K562 (cell line): ENCODE data around the gene CAPRIN1. TPM values are rescaled to one million over a fixed set of nuclear protein-coding genes. Genes with fewer than 3 reads are reported as not detected.

Experiments
- ATAC-seq: fragments of 200-7000 bp; cut with Tn5 transposase; 3 replicates; pipeline ENCODE4 v1.9.1; 2020; ENCODE audit warnings: moderate library complexity
- BruUV-seq: library from RNA; stranded (reverse); fragments of 400-500 nt; replicated peaks from 2 replicates; lab custom pipeline; 2021; lab: Mats Ljungman, UMichigan
- CTCF ChIA-PET: fragments of 300-600 bp; formaldehyde crosslinking; extraction: SDS; loops from one replicate; lab custom pipeline; 2021; ENCODE audit warnings: low intra/inter-chr PET ratio; lab: Yijun Ruan, JAX
- POLR2A ChIA-PET: fragments of 300-600, 350-650 bp; sonication (Branson Sonifier 250); formaldehyde crosslinking; extraction: SDS; loops from one replicate; lab custom pipeline; 2021; ENCODE audit warnings: antibody characterized with exemption, inconsistent platforms; lab: Yijun Ruan, JAX
- DNase-seq, 4 experiments: peaks; one replicate each; pipeline versions ENCODE4 v3.0.0 to v3.0.0-alpha.2; 2011 to 2018; ENCODE audit warnings: low spot score in 3 of 4, mixed read lengths in 3 of 4; ENCODE audit errors: extremely low read depth in 1 of 4
- FAIRE-seq: peaks from 2 replicates; lab custom pipeline; 2011; peaks lifted over from hg19 to GRCh38; lab: Jason Lieb, UNC
- H2AFZ ChIP-seq: 2 replicates; pipeline ENCODE4 v1.6.0; 2011; ENCODE audit warnings: low read depth, low read length, control low read depth, inconsistent platforms
- H3K27ac ChIP-seq: fragments of 200-600 bp; 3 replicates; pipeline ENCODE4 v1.8.0; 2011; ENCODE audit warnings: low read depth, mild to moderate bottlenecking, control low read depth, inconsistent platforms, low read length, moderate library complexity, mixed read lengths; ENCODE audit errors: extremely low read depth
- H3K27me3 ChIP-seq, 2 experiments: fragments of 300-600 bp in 1 of 2; 2 replicates in 1 of 2; 3 replicates in 1 of 2; pipeline versions ENCODE4 v1.6.0 to v1.8.0; 2011; ENCODE audit warnings: inconsistent platforms in 2 of 2, low read length in 2 of 2, mild to moderate bottlenecking in 1 of 2, mixed read lengths in 1 of 2, moderate library complexity in 1 of 2; ENCODE audit not compliant: control insufficient read depth in 2 of 2, insufficient read depth in 2 of 2
- H3K36me3 ChIP-seq: fragments of 300-600 bp; 3 replicates; pipeline ENCODE4 v1.8.0; 2011; ENCODE audit warnings: mild to moderate bottlenecking, low read length, inconsistent platforms; ENCODE audit not compliant: control insufficient read depth, insufficient read depth
- H3K4me1 ChIP-seq, 2 experiments: fragments of 200-600 bp in 1 of 2; replicated peaks in 1 of 2; 2 replicates in 1 of 2; 3 replicates in 1 of 2; pipeline versions ENCODE4 v1.5.1 to v1.8.0; 2011; ENCODE audit warnings: inconsistent platforms in 2 of 2, low read length in 2 of 2, mild to moderate bottlenecking in 1 of 2, mixed read lengths in 1 of 2, moderate library complexity in 1 of 2; ENCODE audit not compliant: control insufficient read depth in 2 of 2, insufficient read depth in 2 of 2
- H3K4me2 ChIP-seq: 2 replicates; pipeline ENCODE4 v1.6.1; 2011; ENCODE audit warnings: low read length, control low read depth, inconsistent platforms, mixed read lengths; ENCODE audit not compliant: insufficient read depth
- H3K4me3 ChIP-seq: fragments of 200-600 bp; sonication (generic), shearing (Covaris generic); 2 replicates; pipeline ENCODE4 v1.5.1; 2016; ENCODE audit warnings: control low read depth, inconsistent platforms
- H3K79me2 ChIP-seq: fragments of 200-600 bp; 3 replicates; pipeline ENCODE4 v1.8.0; 2011; ENCODE audit warnings: low read length, inconsistent platforms; ENCODE audit not compliant: control insufficient read depth, insufficient read depth
- H3K9ac ChIP-seq, 2 experiments: 2 replicates each; pipeline versions ENCODE4 v1.6.0 to v1.6.1; 2011; ENCODE audit warnings: low read depth in 2 of 2, low read length in 2 of 2, control low read depth in 1 of 2, inconsistent platforms in 1 of 2, mild to moderate bottlenecking in 1 of 2, mixed read lengths in 1 of 2; ENCODE audit not compliant: insufficient read depth in 1 of 2
- H3K9me1 ChIP-seq: one replicate; pipeline ENCODE4 v1.6.0; 2011; ENCODE audit warnings: inconsistent platforms, mild to moderate bottlenecking, low read length, moderate library complexity; ENCODE audit not compliant: control insufficient read depth, insufficient read depth
- H3K9me3 ChIP-seq: replicated peaks from 2 replicates; pipeline ENCODE4 v1.5.1; 2011; ENCODE audit warnings: low read depth, low read length, inconsistent platforms; ENCODE audit not compliant: control insufficient read depth, insufficient read depth
- H4K20me1 ChIP-seq: replicated peaks from 2 replicates; pipeline ENCODE4 v1.6.1; 2011; ENCODE audit warnings: low read length, inconsistent platforms, mixed read lengths; ENCODE audit not compliant: control insufficient read depth, insufficient read depth
- ELF1 ChIP-seq: fragments of 200-800 bp; sonication (Bioruptor generic); IDR thresholded peaks from 2 replicates; pipeline ENCODE4 v1.6.1; 2016; ENCODE audit warnings: missing genetic modification characterization, missing compliant biosample characterization
- RCOR1 ChIP-seq, 2 experiments: IDR thresholded peaks; 2 replicates each; pipeline ENCODE4 v1.6.1; 2012; ENCODE audit warnings: low read depth in 2 of 2, low read length in 2 of 2, borderline replicate concordance in 1 of 2, improper control_type of control experiment in 1 of 2
- ZNF146 ChIP-seq: IDR thresholded peaks from one replicate; pipeline ENCODE4 v1.6.1; 2018; ENCODE audit warnings: missing compliant biosample characterization; ENCODE audit not compliant: unreplicated experiment
- WGBS: fragments of 100-300 bp; shearing (Covaris generic); methylation state at CpG from one replicate; pipeline ENCODE4 v1.1.6; 2016; ENCODE audit warnings: low coverage, mixed read lengths; ENCODE audit not compliant: insufficient coverage; ENCODE audit errors: missing lambda C conversion rate; 5-methylcytosine and 5-hydroxymethylcytosine counted together
- in situ Hi-C: fragments of 300-500 bp; cut with MboI; formaldehyde crosslinking; loops from 4 replicates; pipeline ENCODE4 v1.15.0; 2018; ENCODE audit warnings: inconsistent platforms, mixed read lengths
- intact Hi-C: fragments of 100-400 bp; cut with micrococcal nuclease; formaldehyde crosslinking; loops from 2 replicates; pipeline ENCODE4 v1.14.2; 2022
- polyA plus RNA-seq, 8 experiments: library from polyadenylated mRNA; depleted of rRNA in 4 of 8; stranded (reverse) in 5 of 8; unstranded in 3 of 8; fragments of >200 nt; fragmentation: Nextera tagmentation in 2 of 8; fragmentation: Illumina TruSeq in 1 of 8; extraction: Ambion mirVana in 2 of 8; extraction: Trizol in 1 of 8; gene quantifications; 2 replicates each; pipeline versions ENCODE4 v1.2.1 to v1.2.3, GENCODE V29; 2011 to 2014; ENCODE audit warnings: inconsistent platforms in 1 of 8, missing spikeins in 1 of 8
- total RNA-seq, 7 experiments: library from RNA; depleted of rRNA in 6 of 7; stranded (reverse); fragments of >200 nt in 6 of 7; fragmentation: Illumina TruSeq in 2 of 7; extraction: Trizol in 2 of 7; gene quantifications; 2 replicates each; pipeline versions ENCODE4 v1.2.1 to v1.2.3, GENCODE V29; 2011 to 2021; ENCODE audit warnings: low replicate concordance in 1 of 7
- TF ChIP-seq, protein P1 (sequence below): fragments of 450-650 bp; IDR thresholded peaks from 2 replicates; pipeline ENCODE4 v1.6.1; 2016; ENCODE audit warnings: low read depth, mild to moderate bottlenecking, moderate library complexity
- TF ChIP-seq, protein P2 (sequence below), 2 experiments: fragments of 450-650 bp; formaldehyde crosslinking in 1 of 2; IDR thresholded peaks; 2 replicates each; pipeline versions ENCODE4 v1.4.0 to v1.6.1; 2014 to 2020; ENCODE audit warnings: mild to moderate bottlenecking in 2 of 2, borderline replicate concordance in 1 of 2, low read depth in 1 of 2
- TF ChIP-seq, protein P3 (sequence below): sonication (generic); formaldehyde crosslinking; IDR thresholded peaks from 2 replicates; pipeline ENCODE4 v1.9.0; 2022; ENCODE audit warnings: mild to moderate bottlenecking, missing genetic modification reagents
- TF ChIP-seq, protein P4 (sequence below): sonication (generic); formaldehyde crosslinking; IDR thresholded peaks from 2 replicates; pipeline ENCODE4 v1.8.0; 2022; ENCODE audit warnings: mild to moderate bottlenecking, missing genetic modification reagents

The CAPRIN1 gene
- total and polyA plus RNA-seq, 9 of the 15 experiments (the other 6 are each of a cell fraction or from before 2014, with no cell fraction given), result 49.6 to 271 (median 244) TPM

DNA sequence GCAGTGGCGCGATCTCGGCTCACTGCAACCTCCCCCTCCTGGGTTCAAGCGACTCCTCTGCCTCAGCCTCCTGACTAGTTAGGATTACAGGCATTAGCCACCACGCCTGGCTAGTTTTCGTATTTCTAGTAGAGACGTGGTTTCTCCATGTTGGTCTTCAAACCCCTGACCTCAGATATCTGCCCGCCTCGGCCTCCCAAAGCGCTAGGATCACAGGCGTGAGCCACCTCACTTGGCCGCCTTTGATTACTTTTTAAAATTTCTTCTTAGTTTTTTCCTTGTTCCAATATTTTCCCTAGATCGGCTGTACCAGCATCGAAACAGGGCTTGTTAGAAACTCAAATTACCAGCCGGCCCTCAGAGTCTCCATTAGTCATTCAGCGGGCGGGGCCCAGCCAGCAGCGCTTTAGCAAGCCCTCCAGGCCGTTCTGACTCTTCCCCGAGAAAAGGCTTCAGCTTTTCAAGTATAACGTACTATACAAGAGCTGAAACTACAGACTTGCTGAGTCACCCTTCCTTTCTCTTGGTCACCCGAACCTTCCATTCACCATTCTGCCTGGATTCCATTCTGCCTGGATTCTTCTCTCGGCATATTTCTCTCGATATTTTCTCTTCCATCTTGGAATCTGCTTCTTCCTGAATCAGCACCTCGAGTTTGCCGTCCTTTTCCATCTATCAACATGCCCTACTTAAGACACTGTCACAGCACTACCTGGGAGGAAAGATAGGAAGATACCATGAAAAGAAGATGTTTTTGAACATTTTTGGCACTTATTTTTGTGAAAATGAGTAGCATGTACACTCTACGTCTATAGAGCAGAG is 6.7 kb upstream of the CAPRIN1 start (continued):
- TF ChIP-seq, protein P1, sequence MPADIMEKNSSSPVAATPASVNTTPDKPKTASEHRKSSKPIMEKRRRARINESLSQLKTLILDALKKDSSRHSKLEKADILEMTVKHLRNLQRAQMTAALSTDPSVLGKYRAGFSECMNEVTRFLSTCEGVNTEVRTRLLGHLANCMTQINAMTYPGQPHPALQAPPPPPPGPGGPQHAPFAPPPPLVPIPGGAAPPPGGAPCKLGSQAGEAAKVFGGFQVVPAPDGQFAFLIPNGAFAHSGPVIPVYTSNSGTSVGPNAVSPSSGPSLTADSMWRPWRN, result no peak

DNA sequence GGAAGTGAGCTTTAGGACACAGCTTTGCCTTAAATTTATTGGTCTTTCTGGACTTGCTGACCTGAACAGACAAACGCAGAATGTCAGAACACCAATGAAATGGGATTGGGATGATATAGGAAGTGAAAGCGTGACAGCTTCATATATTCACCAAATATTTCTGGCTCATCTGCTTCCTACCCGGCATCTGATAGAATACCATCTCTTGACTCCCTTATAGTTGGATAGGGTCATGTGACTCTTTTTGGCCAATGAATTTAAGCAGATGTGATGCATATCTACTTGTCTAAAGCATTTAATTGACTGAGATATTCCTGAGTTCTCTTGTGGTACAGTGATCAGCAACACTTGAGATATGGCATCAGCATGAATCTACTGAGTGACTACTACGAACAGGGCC is 2.5 kb upstream of the CAPRIN1 start:
- Histone ChIP-seq H3K4me1 (peaks cover 15 to 29% of the 10 kb centered on the region in 2 experiments), H3K9ac (no peak overlapping the region; a peak in 1 of 4 replicates), H2AFZ (peak overlapping the region; percentile 46), H4K20me1 (no peaks in the 10 kb centered on the region), H3K9me3 (no peaks in the 10 kb centered on the region), H3K27ac (no peak overlapping the region), H3K79me2 (peaks cover 30% of the 10 kb centered on the region), H3K4me2 (peak overlapping the region; percentile 20; the same call in 1 of the 2 replicates), H3K36me3 (peaks cover 12% of the 10 kb centered on the region; the same call in 1 of the 3 replicates), H3K9me1 (no peaks in the 10 kb centered on the region), H3K27me3 (no peaks in the 10 kb centered on the region), H3K4me3 (no peak overlapping the region)
- ChIA-PET POLR2A (interaction anchor here (0.6 to 1.4 kb wide), 5 partner anchors 10 to 56 kb away, joined by 3 to 5 read pairs (median 4); partner anchors contain the start of gene NAT10), CTCF (no interaction called here)
- FAIRE-seq, result no peak
- BruUV-seq, result no TSS peak
- no peak for ATAC-seq
- in situ Hi-C loops, result no loop called here
- intact Hi-C loops, result no loop called here
- DNase-seq, result peak in 1 of 4 experiments; percentile 27
- 45% methylated on average over 4 of the region's 4 CpGs for WGBS
- no peak for TF ChIP-seq ELF1 (tag)
- no peak for TF ChIP-seq ZNF146 (CRISPR knock-in tag)
- TF ChIP-seq, protein P2, sequence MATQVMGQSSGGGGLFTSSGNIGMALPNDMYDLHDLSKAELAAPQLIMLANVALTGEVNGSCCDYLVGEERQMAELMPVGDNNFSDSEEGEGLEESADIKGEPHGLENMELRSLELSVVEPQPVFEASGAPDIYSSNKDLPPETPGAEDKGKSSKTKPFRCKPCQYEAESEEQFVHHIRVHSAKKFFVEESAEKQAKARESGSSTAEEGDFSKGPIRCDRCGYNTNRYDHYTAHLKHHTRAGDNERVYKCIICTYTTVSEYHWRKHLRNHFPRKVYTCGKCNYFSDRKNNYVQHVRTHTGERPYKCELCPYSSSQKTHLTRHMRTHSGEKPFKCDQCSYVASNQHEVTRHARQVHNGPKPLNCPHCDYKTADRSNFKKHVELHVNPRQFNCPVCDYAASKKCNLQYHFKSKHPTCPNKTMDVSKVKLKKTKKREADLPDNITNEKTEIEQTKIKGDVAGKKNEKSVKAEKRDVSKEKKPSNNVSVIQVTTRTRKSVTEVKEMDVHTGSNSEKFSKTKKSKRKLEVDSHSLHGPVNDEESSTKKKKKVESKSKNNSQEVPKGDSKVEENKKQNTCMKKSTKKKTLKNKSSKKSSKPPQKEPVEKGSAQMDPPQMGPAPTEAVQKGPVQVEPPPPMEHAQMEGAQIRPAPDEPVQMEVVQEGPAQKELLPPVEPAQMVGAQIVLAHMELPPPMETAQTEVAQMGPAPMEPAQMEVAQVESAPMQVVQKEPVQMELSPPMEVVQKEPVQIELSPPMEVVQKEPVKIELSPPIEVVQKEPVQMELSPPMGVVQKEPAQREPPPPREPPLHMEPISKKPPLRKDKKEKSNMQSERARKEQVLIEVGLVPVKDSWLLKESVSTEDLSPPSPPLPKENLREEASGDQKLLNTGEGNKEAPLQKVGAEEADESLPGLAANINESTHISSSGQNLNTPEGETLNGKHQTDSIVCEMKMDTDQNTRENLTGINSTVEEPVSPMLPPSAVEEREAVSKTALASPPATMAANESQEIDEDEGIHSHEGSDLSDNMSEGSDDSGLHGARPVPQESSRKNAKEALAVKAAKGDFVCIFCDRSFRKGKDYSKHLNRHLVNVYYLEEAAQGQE (IDR thresholded peaks at IDR 0.05; ENCODE audit: borderline replicate concordance), result peak; percentile 14; the same call in 1 of the 2 replicates
- TF ChIP-seq, protein P2 (CRISPR knock-in tag; IDR thresholded peaks at IDR 0.05; ENCODE audit: low read depth), result no peak
- TF ChIP-seq, protein P3, sequence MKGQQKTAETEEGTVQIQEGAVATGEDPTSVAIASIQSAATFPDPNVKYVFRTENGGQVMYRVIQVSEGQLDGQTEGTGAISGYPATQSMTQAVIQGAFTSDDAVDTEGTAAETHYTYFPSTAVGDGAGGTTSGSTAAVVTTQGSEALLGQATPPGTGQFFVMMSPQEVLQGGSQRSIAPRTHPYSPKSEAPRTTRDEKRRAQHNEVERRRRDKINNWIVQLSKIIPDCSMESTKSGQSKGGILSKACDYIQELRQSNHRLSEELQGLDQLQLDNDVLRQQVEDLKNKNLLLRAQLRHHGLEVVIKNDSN (CRISPR knock-in tag), result peak; percentile 66
- peak in 1 of 2 experiments; percentile 23; a peak in 1 of 4 replicates for TF ChIP-seq RCOR1 (IDR thresholded peaks at IDR 0.05; ENCODE audit: borderline replicate concordance in 1 of 2, low read depth in 2 of 2, low read length in 2 of 2)
- TF ChIP-seq, protein P4, sequence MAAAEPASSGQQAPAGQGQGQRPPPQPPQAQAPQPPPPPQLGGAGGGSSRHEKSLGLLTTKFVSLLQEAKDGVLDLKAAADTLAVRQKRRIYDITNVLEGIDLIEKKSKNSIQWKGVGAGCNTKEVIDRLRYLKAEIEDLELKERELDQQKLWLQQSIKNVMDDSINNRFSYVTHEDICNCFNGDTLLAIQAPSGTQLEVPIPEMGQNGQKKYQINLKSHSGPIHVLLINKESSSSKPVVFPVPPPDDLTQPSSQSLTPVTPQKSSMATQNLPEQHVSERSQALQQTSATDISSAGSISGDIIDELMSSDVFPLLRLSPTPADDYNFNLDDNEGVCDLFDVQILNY (CRISPR knock-in tag), result no peak
